HCT116 (cell line): Measurements from ENCODE around the gene SECTM1. TPM values are rescaled to one million over a fixed set of nuclear protein-coding genes. Genes with fewer than 3 reads are reported as not detected.

ENCODE experiments used
- ATAC-seq: fragments of 200-7000 bp; cut with Tn5 transposase; 2 replicates; pipeline ENCODE4 v1.9.1; 2020; ENCODE audit warnings: mild to moderate bottlenecking, moderate library complexity
- BruUV-seq: library from RNA; stranded (reverse); fragments of 400-500 nt; replicated peaks from 2 replicates; lab custom pipeline; 2021; lab: Mats Ljungman, UMichigan
- CTCF ChIA-PET: fragments of 300-600 bp; sonication (Branson Sonifier 250); formaldehyde crosslinking; loops from one replicate; lab custom pipeline; 2021; ENCODE audit warnings: antibody characterized with exemption; lab: Charles Lee
- POLR2A ChIA-PET: fragments of 300-600, 350-600 bp; sonication (Branson Sonifier 250); formaldehyde crosslinking; loops from one replicate; lab custom pipeline; 2021; ENCODE audit warnings: antibody characterized with exemption; lab: Charles Lee
- RAD21 ChIA-PET, 2 experiments: fragments of 300-600 bp; sonication (Branson Sonifier 250); formaldehyde crosslinking; loops; one replicate each; lab custom pipeline; 2023; ENCODE audit warnings: low total read pairs in 2 of 2; ENCODE audit not compliant: uncharacterized antibody in 2 of 2, unreplicated experiment in 2 of 2, low non-redundant PET in 1 of 2; lab: Charles Lee
- DNase-seq: peaks from one replicate; pipeline ENCODE4 v3.0.0-alpha.2; 2010; ENCODE audit warnings: low read depth, low spot score
- H2AFZ ChIP-seq: fragments of 200-600 bp; shearing (Covaris generic), sonication (generic); 2 replicates; pipeline ENCODE4 v1.6.1; 2017; ENCODE audit warnings: low read depth, mixed run types, mixed read lengths, antibody characterized with exemption, low read length; ENCODE audit not compliant: poor library complexity, severe bottlenecking
- H3K27ac ChIP-seq: 2 replicates; pipeline ENCODE4 v1.5.1; 2012; ENCODE audit warnings: low read depth, low read length
- H3K27me3 ChIP-seq: fragments of 200-600 bp; sonication (generic); 2 replicates; pipeline ENCODE4 v1.6.1; 2016; ENCODE audit warnings: mixed run types, low read length, mixed read lengths; ENCODE audit not compliant: insufficient read depth
- H3K36me3 ChIP-seq, 2 experiments: fragments of 200-500 bp in 1 of 2; fragments of 200-600 bp in 1 of 2; sonication (Bioruptor generic) in 1 of 2; sonication (generic) in 1 of 2; 2 replicates each; pipeline versions ENCODE4 v1.5.1 to v1.6.1; 2014 to 2016; ENCODE audit warnings: low read length in 2 of 2, inconsistent platforms in 1 of 2, mixed read lengths in 1 of 2, mixed run types in 1 of 2; ENCODE audit not compliant: insufficient read depth in 2 of 2, control insufficient read depth in 1 of 2
- H3K4me1 ChIP-seq, 2 experiments: fragments of 200-600 bp in 1 of 2; sonication (generic) in 1 of 2; 2 replicates each; pipeline versions ENCODE4 v1.5.1 to v1.6.1; 2012 to 2017; ENCODE audit warnings: low read length in 2 of 2, inconsistent platforms in 1 of 2, mild to moderate bottlenecking in 1 of 2, mixed read lengths in 1 of 2, mixed run types in 1 of 2, moderate library complexity in 1 of 2; ENCODE audit not compliant: insufficient read depth in 2 of 2, control insufficient read depth in 1 of 2
- H3K4me2 ChIP-seq: fragments of 200-600 bp; sonication (generic); 2 replicates; pipeline ENCODE4 v1.6.1; 2017; ENCODE audit warnings: mixed run types, low read length, mixed read lengths
- H3K4me3 ChIP-seq, 2 experiments: fragments of 200-600 bp in 1 of 2; sonication (generic) in 1 of 2; replicated peaks in 1 of 2; 2 replicates each; pipeline ENCODE4 v1.5.1; 2011 to 2016; ENCODE audit warnings: low read length in 2 of 2, control low read depth in 1 of 2, low read depth in 1 of 2, mild to moderate bottlenecking in 1 of 2, mixed read lengths in 1 of 2, mixed run types in 1 of 2
- H3K79me2 ChIP-seq: fragments of 200-600 bp; sonication (generic); 2 replicates; pipeline ENCODE4 v1.6.1; 2017; ENCODE audit warnings: mild to moderate bottlenecking, mixed run types, low read length, moderate library complexity, mixed read lengths; ENCODE audit not compliant: insufficient read depth
- H3K9ac ChIP-seq: fragments of 200-600 bp; sonication (generic); 2 replicates; pipeline ENCODE4 v1.6.1; 2016; ENCODE audit warnings: low read length, mixed read lengths
- H3K9me2 ChIP-seq: fragments of 200-600 bp; sonication (generic), shearing (Covaris generic); 2 replicates; pipeline ENCODE4 v1.6.1; 2017; ENCODE audit warnings: mixed run types, mild to moderate bottlenecking, moderate library complexity; ENCODE audit not compliant: insufficient read depth
- H3K9me3 ChIP-seq, 2 experiments: fragments of 200-500 bp in 1 of 2; fragments of 200-600 bp in 1 of 2; sonication (Bioruptor generic) in 1 of 2; sonication (generic) in 1 of 2; 2 replicates each; pipeline ENCODE4 v1.6.1; 2014 to 2017; ENCODE audit warnings: low read length in 2 of 2, mixed read lengths in 2 of 2, inconsistent platforms in 1 of 2, low read depth in 1 of 2, mild to moderate bottlenecking in 1 of 2, mixed run types in 1 of 2, moderate library complexity in 1 of 2; ENCODE audit not compliant: control insufficient read depth in 1 of 2, insufficient read depth in 1 of 2
- H4K20me1 ChIP-seq: fragments of 200-600 bp; sonication (generic), shearing (Covaris generic); 2 replicates; pipeline ENCODE4 v1.6.1; 2017; ENCODE audit warnings: mixed run types, mild to moderate bottlenecking, moderate library complexity; ENCODE audit not compliant: insufficient read depth
- CBX3 ChIP-seq: IDR thresholded peaks from 2 replicates; pipeline ENCODE4 v1.6.1; 2012; ENCODE audit warnings: low read depth
- CTCF ChIP-seq, 3 experiments: fragments of 200-600 bp in 1 of 3; sonication (generic) in 1 of 3; IDR thresholded peaks in 2 of 3; conservative IDR thresholded peaks in 1 of 3; 2 replicates each; pipeline ENCODE4 v1.5.1; 2012 to 2017; ENCODE audit warnings: low read depth in 2 of 3, low read length in 2 of 3, antibody characterized with exemption in 1 of 3, borderline replicate concordance in 1 of 3, control low read depth in 1 of 3, mild to moderate bottlenecking in 1 of 3, mixed read lengths in 1 of 3, mixed run types in 1 of 3, moderate library complexity in 1 of 3; ENCODE audit not compliant: insufficient read depth in 1 of 3
- ELF1 ChIP-seq: IDR thresholded peaks from 2 replicates; pipeline ENCODE4 v1.6.1; 2012; ENCODE audit warnings: low read depth, borderline replicate concordance
- EZH2 ChIP-seq: fragments of 200-600 bp; sonication (generic); IDR thresholded peaks from 2 replicates; pipeline ENCODE4 v1.6.1; 2017; ENCODE audit warnings: antibody characterized with exemption, mixed run types
- EZH2phosphoT487 ChIP-seq: fragments of 200-600 bp; IDR thresholded peaks from 2 replicates; pipeline ENCODE4 v1.6.1; 2018; ENCODE audit warnings: antibody characterized with exemption, borderline replicate concordance
- FOSL1 ChIP-seq: IDR thresholded peaks from 2 replicates; pipeline ENCODE4 v1.6.1; 2012; ENCODE audit warnings: low read depth
- JUND ChIP-seq: IDR thresholded peaks from 2 replicates; pipeline ENCODE4 v1.6.1; 2012
- RAD21 ChIP-seq: IDR thresholded peaks from 2 replicates; pipeline ENCODE4 v1.6.1; 2012; ENCODE audit warnings: low read depth, mild to moderate bottlenecking
- SIN3A ChIP-seq: IDR thresholded peaks from 2 replicates; pipeline ENCODE4 v1.6.1; 2012; ENCODE audit warnings: low read depth
- SP1 ChIP-seq: IDR thresholded peaks from 2 replicates; pipeline ENCODE4 v1.6.1; 2012; ENCODE audit warnings: low read depth
- SRF ChIP-seq: IDR thresholded peaks from 2 replicates; pipeline ENCODE4 v1.6.1; 2012; ENCODE audit warnings: low read depth
- TCF7L2 ChIP-seq: IDR thresholded peaks from 2 replicates; pipeline ENCODE4 v1.7.0; 2011; ENCODE audit warnings: borderline replicate concordance, inconsistent platforms; ENCODE audit not compliant: insufficient read depth, insufficient read length; ENCODE audit errors: extremely low read depth
- ZFX ChIP-seq: fragments of 450-650 bp; IDR thresholded peaks from 2 replicates; pipeline ENCODE4 v1.6.1; 2017
- intact Hi-C: fragments of 100-400 bp; cut with micrococcal nuclease; formaldehyde crosslinking; loops from 2 replicates; pipeline ENCODE4 v1.10.0; 2022
- total RNA-seq: library from RNA; stranded (reverse); gene quantifications from one replicate; pipeline ENCODE4 v1.2.1, GENCODE V29; 2021; ENCODE audit not compliant: unreplicated experiment
- TF ChIP-seq, protein P1 (sequence below): IDR thresholded peaks from 2 replicates; pipeline ENCODE4 v1.6.1; 2012
- TF ChIP-seq, protein P2 (sequence below): IDR thresholded peaks from 2 replicates; pipeline ENCODE4 v1.6.1; 2012; ENCODE audit warnings: low read depth

SECTM1 gene
- total RNA-seq, 1 experiment from 2014 or later, result 6.8 TPM

DNA sequence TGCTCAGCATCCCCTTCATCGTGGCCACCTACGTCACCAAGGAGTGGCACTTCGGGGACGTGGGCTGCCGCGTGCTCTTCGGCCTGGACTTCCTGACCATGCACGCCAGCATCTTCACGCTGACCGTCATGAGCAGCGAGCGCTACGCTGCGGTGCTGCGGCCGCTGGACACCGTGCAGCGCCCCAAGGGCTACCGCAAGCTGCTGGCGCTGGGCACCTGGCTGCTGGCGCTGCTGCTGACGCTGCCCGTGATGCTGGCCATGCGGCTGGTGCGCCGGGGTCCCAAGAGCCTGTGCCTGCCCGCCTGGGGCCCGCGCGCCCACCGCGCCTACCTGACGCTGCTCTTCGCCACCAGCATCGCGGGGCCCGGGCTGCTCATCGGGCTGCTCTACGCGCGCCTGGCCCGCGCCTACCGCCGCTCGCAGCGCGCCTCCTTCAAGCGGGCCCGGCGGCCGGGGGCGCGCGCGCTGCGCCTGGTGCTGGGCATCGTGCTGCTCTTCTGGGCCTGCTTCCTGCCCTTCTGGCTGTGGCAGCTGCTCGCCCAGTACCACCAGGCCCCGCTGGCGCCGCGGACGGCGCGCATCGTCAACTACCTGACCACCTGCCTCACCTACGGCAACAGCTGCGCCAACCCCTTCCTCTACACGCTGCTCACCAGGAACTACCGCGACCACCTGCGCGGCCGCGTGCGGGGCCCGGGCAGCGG is 41.2 kb upstream of the SECTM1 start:
- RAD21 ChIA-PET, result no interaction called here
- DNase-seq (no peak), ATAC-seq (no peak)
- Histone ChIP-seq H3K9me3 (no peaks in the 10 kb centered on the region), H3K27me3 (no peaks in the 10 kb centered on the region), H3K9me2 (no peaks in the 10 kb centered on the region), H4K20me1 (no peaks in the 10 kb centered on the region), H2AFZ (no peak overlapping the region), H3K4me3 (no peak overlapping the region), H3K9ac (no peak overlapping the region), H3K4me1 (no peaks in the 10 kb centered on the region), H3K27ac (no peak overlapping the region), H3K79me2 (no peaks in the 10 kb centered on the region), H3K4me2 (no peak overlapping the region)
- BruUV-seq, result no TSS peak
- POLR2A ChIA-PET, result no interaction called here
- intact Hi-C loops, result no loop called here
- CTCF ChIA-PET, result no interaction called here
- TF ChIP-seq ZFX (no peak), JUND (no peak), SP1 (no peak), EZH2phosphoT487 (no peak), EZH2 (no peak), SIN3A (no peak), RAD21 (no peak), FOSL1 (no peak), TCF7L2 (no peak), SRF (no peak), CBX3 (no peak), ELF1 (no peak), CTCF (IDR thresholded peaks at IDR 0.05 in 2 of 3, conservative IDR thresholded peaks at IDR 0.05 in 1 of 3; ENCODE audit: borderline replicate concordance in 1 of 3, insufficient read depth in 1 of 3, low read depth in 2 of 3, low read length in 2 of 3) (no peak)
- TF ChIP-seq, protein P1, sequence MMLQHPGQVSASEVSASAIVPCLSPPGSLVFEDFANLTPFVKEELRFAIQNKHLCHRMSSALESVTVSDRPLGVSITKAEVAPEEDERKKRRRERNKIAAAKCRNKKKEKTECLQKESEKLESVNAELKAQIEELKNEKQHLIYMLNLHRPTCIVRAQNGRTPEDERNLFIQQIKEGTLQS, result no peak
- TF ChIP-seq, protein P2, sequence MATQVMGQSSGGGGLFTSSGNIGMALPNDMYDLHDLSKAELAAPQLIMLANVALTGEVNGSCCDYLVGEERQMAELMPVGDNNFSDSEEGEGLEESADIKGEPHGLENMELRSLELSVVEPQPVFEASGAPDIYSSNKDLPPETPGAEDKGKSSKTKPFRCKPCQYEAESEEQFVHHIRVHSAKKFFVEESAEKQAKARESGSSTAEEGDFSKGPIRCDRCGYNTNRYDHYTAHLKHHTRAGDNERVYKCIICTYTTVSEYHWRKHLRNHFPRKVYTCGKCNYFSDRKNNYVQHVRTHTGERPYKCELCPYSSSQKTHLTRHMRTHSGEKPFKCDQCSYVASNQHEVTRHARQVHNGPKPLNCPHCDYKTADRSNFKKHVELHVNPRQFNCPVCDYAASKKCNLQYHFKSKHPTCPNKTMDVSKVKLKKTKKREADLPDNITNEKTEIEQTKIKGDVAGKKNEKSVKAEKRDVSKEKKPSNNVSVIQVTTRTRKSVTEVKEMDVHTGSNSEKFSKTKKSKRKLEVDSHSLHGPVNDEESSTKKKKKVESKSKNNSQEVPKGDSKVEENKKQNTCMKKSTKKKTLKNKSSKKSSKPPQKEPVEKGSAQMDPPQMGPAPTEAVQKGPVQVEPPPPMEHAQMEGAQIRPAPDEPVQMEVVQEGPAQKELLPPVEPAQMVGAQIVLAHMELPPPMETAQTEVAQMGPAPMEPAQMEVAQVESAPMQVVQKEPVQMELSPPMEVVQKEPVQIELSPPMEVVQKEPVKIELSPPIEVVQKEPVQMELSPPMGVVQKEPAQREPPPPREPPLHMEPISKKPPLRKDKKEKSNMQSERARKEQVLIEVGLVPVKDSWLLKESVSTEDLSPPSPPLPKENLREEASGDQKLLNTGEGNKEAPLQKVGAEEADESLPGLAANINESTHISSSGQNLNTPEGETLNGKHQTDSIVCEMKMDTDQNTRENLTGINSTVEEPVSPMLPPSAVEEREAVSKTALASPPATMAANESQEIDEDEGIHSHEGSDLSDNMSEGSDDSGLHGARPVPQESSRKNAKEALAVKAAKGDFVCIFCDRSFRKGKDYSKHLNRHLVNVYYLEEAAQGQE, result no peak
- TF ChIP-seq, all 23 proteins: peak for 0
- H3K36me3 ChIP-seq, result no peaks in the 10 kb centered on the region
